Measurements from ENCODE around the gene FUT4.

DNA sequence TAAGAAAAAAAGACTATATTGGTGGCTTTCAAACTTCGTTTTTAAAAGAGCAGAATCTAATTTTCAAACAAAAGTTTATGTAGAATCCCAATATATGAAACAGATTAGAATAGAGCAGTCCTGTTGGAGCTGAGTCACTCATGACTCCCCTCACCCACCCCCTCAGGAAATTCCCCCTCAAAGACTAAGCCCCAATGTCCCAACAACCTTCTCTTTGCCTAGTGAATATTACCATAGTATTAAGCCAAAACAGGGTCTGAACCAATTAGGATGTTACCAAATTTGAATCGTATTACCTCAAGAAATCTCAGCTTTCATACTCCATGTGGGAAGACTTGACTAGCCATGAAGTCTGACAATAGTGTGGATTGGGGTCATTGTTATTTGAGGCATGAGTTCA lies 15.6 kb downstream of the FUT4 start:
- TF ChIP-seq SIN3A (IDR thresholded peaks at IDR 0.05; ENCODE audit: low read depth, low read length) (no peak), SREBF2 (IDR thresholded peaks at IDR 0.05; ENCODE audit: low read length) (no peak), CHD2 (IDR thresholded peaks at IDR 0.05; ENCODE audit: borderline replicate concordance, low read depth, low read length) (no peak), NBN (IDR thresholded peaks at IDR 0.05) (no peak), TCF12 (IDR thresholded peaks at IDR 0.05; ENCODE audit: low read depth, low read length) (no peak), RFX5 (IDR thresholded peaks at IDR 0.05; ENCODE audit: low read depth, low read length) (no peak)
- TF ChIP-seq, protein P1, sequence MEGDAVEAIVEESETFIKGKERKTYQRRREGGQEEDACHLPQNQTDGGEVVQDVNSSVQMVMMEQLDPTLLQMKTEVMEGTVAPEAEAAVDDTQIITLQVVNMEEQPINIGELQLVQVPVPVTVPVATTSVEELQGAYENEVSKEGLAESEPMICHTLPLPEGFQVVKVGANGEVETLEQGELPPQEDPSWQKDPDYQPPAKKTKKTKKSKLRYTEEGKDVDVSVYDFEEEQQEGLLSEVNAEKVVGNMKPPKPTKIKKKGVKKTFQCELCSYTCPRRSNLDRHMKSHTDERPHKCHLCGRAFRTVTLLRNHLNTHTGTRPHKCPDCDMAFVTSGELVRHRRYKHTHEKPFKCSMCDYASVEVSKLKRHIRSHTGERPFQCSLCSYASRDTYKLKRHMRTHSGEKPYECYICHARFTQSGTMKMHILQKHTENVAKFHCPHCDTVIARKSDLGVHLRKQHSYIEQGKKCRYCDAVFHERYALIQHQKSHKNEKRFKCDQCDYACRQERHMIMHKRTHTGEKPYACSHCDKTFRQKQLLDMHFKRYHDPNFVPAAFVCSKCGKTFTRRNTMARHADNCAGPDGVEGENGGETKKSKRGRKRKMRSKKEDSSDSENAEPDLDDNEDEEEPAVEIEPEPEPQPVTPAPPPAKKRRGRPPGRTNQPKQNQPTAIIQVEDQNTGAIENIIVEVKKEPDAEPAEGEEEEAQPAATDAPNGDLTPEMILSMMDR (IDR thresholded peaks at IDR 0.05 in 2 of 3, conservative IDR thresholded peaks at IDR 0.05 in 1 of 3; ENCODE audit: control insufficient read depth in 2 of 3, extremely low read depth in 1 of 3, insufficient read depth in 1 of 3, low read depth in 3 of 3, low read length in 3 of 3) = no peak
- TF ChIP-seq, protein P2, sequence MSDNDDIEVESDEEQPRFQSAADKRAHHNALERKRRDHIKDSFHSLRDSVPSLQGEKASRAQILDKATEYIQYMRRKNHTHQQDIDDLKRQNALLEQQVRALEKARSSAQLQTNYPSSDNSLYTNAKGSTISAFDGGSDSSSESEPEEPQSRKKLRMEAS (IDR thresholded peaks at IDR 0.05; ENCODE audit: low read depth, low read length) = no peak
- TF ChIP-seq, protein P3, sequence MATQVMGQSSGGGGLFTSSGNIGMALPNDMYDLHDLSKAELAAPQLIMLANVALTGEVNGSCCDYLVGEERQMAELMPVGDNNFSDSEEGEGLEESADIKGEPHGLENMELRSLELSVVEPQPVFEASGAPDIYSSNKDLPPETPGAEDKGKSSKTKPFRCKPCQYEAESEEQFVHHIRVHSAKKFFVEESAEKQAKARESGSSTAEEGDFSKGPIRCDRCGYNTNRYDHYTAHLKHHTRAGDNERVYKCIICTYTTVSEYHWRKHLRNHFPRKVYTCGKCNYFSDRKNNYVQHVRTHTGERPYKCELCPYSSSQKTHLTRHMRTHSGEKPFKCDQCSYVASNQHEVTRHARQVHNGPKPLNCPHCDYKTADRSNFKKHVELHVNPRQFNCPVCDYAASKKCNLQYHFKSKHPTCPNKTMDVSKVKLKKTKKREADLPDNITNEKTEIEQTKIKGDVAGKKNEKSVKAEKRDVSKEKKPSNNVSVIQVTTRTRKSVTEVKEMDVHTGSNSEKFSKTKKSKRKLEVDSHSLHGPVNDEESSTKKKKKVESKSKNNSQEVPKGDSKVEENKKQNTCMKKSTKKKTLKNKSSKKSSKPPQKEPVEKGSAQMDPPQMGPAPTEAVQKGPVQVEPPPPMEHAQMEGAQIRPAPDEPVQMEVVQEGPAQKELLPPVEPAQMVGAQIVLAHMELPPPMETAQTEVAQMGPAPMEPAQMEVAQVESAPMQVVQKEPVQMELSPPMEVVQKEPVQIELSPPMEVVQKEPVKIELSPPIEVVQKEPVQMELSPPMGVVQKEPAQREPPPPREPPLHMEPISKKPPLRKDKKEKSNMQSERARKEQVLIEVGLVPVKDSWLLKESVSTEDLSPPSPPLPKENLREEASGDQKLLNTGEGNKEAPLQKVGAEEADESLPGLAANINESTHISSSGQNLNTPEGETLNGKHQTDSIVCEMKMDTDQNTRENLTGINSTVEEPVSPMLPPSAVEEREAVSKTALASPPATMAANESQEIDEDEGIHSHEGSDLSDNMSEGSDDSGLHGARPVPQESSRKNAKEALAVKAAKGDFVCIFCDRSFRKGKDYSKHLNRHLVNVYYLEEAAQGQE (IDR thresholded peaks at IDR 0.05; ENCODE audit: low read depth, low read length) = no peak
